Endodermal cell (in vitro differentiated cells): ENCODE measurements around the gene CCNI. TPM values are rescaled to one million over a fixed set of nuclear protein-coding genes. Genes with fewer than 3 reads are reported as not detected.
"Not testable (repeated sequence)": the region's sequence is repeated elsewhere in the genome, so short reads cannot be mapped to it uniquely, and the experiment has no call there.

Experiments used
- DNase-seq: peaks from one replicate; pipeline ENCODE4 v3.0.0-alpha.2; 2017
- H3K27ac ChIP-seq: 2 replicates; pipeline ENCODE4 v1.5.1; 2013; ENCODE audit warnings: mild to moderate bottlenecking, low read depth, low read length, moderate library complexity
- H3K27me3 ChIP-seq: 2 replicates; pipeline ENCODE4 v1.6.1; 2013; ENCODE audit warnings: mild to moderate bottlenecking, low read length, moderate library complexity; ENCODE audit not compliant: insufficient read depth, control insufficient read depth, poor library complexity, severe bottlenecking
- H3K36me3 ChIP-seq: 2 replicates; pipeline ENCODE4 v1.7.0; 2013; ENCODE audit warnings: mild to moderate bottlenecking, low read length, moderate library complexity; ENCODE audit not compliant: control insufficient read depth, insufficient read depth
- H3K4me1 ChIP-seq: one replicate; pipeline ENCODE4 v1.7.0; 2013; ENCODE audit warnings: low read length; ENCODE audit not compliant: control insufficient read depth, insufficient read depth
- H3K4me3 ChIP-seq: 2 replicates; pipeline ENCODE4 v1.5.1; 2013; ENCODE audit warnings: mild to moderate bottlenecking, low read length, moderate library complexity
- H3K9ac ChIP-seq: 2 replicates; pipeline ENCODE4 v1.6.1; 2013; ENCODE audit warnings: mild to moderate bottlenecking, low read length, moderate library complexity; ENCODE audit not compliant: poor library complexity, severe bottlenecking; ENCODE audit errors: extremely low read depth
- H3K9me3 ChIP-seq: 2 replicates; pipeline ENCODE4 v1.6.1; 2013; ENCODE audit warnings: mild to moderate bottlenecking, low read length, moderate library complexity; ENCODE audit not compliant: control insufficient read depth
- H3K27ac Mint-ChIP-seq: 2 replicates; pipeline ENCODE4 v1.8.0; 2020; ENCODE audit warnings: mixed read lengths
- H3K27me3 Mint-ChIP-seq: 2 replicates; pipeline ENCODE4 v1.8.0; 2021; ENCODE audit warnings: mild to moderate bottlenecking, mixed read lengths; ENCODE audit not compliant: insufficient read depth
- H3K36me3 Mint-ChIP-seq: 2 replicates; pipeline ENCODE4 v1.8.0; 2020; ENCODE audit warnings: low read depth, mixed read lengths
- H3K4me1 Mint-ChIP-seq: 2 replicates; pipeline ENCODE4 v1.8.0; 2020; ENCODE audit warnings: mixed read lengths
- H3K4me3 Mint-ChIP-seq: 2 replicates; pipeline ENCODE4 v1.8.0; 2020; ENCODE audit warnings: mild to moderate bottlenecking, moderate library complexity, mixed read lengths
- H3K9me3 Mint-ChIP-seq: 2 replicates; pipeline ENCODE4 v1.8.0; 2020; ENCODE audit warnings: mild to moderate bottlenecking, mixed read lengths
- WGBS, 2 experiments: methylation state at CpG; one replicate each; pipeline versions ENCODE4 v1.1.5 to v1.1.7; 2013; ENCODE audit warnings: missing lambda C conversion rate in 2 of 2, mixed read lengths in 1 of 2; ENCODE audit not compliant: insufficient coverage in 1 of 2, insufficient read length in 1 of 2; 5-methylcytosine and 5-hydroxymethylcytosine counted together
- total RNA-seq, 2 donors: library from RNA; stranded (reverse); fragmentation: NEBNext Ultra II Directional in 1 of 2; extraction: Animal tissue kit (Norgen Biotek cat#: 25700) in 1 of 2; gene quantifications; 2 replicates in 1 of 2; 3 replicates in 1 of 2; pipeline ENCODE4 v1.2.1, GENCODE V29; 2021
- TF ChIP-seq, protein P1 (sequence below): fragments of 200-600 bp; sonication (generic); conservative IDR thresholded peaks from 2 replicates; pipeline ENCODE4 v1.5.0; 2021; ENCODE audit warnings: antibody characterized with exemption, mild to moderate bottlenecking

The CCNI gene
- total RNA-seq, 2 donors from 2014 or later: 283 to 302 TPM

- not testable (repeated sequence) for H3K9me3 Mint-ChIP-seq, H3K27me3 ChIP-seq, H3K9me3 ChIP-seq, H3K4me1 ChIP-seq, H3K4me3 ChIP-seq, H3K27ac ChIP-seq, H3K27ac Mint-ChIP-seq, H3K9ac ChIP-seq, H3K4me1 Mint-ChIP-seq, H3K27me3 Mint-ChIP-seq, H3K4me3 Mint-ChIP-seq, DNase-seq
- TF ChIP-seq, protein P1, sequence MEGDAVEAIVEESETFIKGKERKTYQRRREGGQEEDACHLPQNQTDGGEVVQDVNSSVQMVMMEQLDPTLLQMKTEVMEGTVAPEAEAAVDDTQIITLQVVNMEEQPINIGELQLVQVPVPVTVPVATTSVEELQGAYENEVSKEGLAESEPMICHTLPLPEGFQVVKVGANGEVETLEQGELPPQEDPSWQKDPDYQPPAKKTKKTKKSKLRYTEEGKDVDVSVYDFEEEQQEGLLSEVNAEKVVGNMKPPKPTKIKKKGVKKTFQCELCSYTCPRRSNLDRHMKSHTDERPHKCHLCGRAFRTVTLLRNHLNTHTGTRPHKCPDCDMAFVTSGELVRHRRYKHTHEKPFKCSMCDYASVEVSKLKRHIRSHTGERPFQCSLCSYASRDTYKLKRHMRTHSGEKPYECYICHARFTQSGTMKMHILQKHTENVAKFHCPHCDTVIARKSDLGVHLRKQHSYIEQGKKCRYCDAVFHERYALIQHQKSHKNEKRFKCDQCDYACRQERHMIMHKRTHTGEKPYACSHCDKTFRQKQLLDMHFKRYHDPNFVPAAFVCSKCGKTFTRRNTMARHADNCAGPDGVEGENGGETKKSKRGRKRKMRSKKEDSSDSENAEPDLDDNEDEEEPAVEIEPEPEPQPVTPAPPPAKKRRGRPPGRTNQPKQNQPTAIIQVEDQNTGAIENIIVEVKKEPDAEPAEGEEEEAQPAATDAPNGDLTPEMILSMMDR: peak; percentile 53
- peaks cover 96% of the 10 kb centered on the region for H3K36me3 ChIP-seq
- 92 to 96% methylated on average over 6 to 7 of the region's 7 CpGs for WGBS, 2 experiments
- H3K36me3 Mint-ChIP-seq: peaks cover 68% of the 10 kb centered on the region
These were observed 46.0 kb downstream of the CCNI start for GRCh38 chr4:77029757-77030156.

DNA sequence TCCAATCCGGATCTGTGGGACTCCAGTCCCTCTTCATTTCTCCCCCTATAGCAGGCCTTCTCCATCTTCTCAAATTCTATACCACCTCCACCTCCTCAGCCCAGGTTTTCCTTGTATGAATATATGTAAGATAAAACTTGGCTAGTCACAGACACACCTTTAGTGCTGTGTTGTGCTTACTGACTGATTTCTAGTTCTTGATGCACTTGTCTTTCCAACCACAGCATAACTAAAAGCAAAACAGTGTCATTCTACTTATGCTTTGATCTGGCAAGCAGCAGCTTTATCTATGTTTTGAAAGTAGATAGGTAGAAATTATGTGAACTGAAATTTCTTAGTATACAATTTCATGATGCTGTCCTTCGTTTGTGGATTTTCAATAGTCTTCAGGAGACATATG lies 47.5 kb downstream of the CCNI start:
- 89 to 100% methylated on average over 1 to 2 of the region's 2 CpGs for WGBS, 2 experiments
- no peaks in the 10 kb centered on the region for H3K9me3 Mint-ChIP-seq
- TF ChIP-seq, protein P1: no peak
- no peak overlapping the region for H3K4me3 Mint-ChIP-seq
- Histone ChIP-seq H3K27me3 (no peaks in the 10 kb centered on the region), H3K4me3 (no peak overlapping the region), H3K9me3 (no peaks in the 10 kb centered on the region), H3K27ac (no peak overlapping the region), H3K36me3 (peaks cover 95% of the 10 kb centered on the region), H3K9ac (no peak overlapping the region), H3K4me1 (no peaks in the 10 kb centered on the region)
- H3K27me3 Mint-ChIP-seq: no peaks in the 10 kb centered on the region
- H3K27ac Mint-ChIP-seq: no peak overlapping the region
- H3K36me3 Mint-ChIP-seq: peaks cover 76% of the 10 kb centered on the region
- DNase-seq: no peak
- no peaks in the 10 kb centered on the region for H3K4me1 Mint-ChIP-seq

- no peaks in the 10 kb centered on the region for H3K9me3 Mint-ChIP-seq
- H3K27ac ChIP-seq: no peak overlapping the region
- no peak overlapping the region for H3K4me3 ChIP-seq
- TF ChIP-seq, protein P1: no peak
- no peak overlapping the region for H3K9ac ChIP-seq
- H3K36me3 Mint-ChIP-seq: peaks cover 83% of the 10 kb centered on the region
- peaks cover 93% of the 10 kb centered on the region for H3K36me3 ChIP-seq
- no peak for DNase-seq
- 90 to 100% methylated on average over 3 to 4 of the region's 4 CpGs for WGBS, 2 experiments
- H3K27me3 ChIP-seq: no peaks in the 10 kb centered on the region
- H3K4me1 Mint-ChIP-seq: peaks cover 15% of the 10 kb centered on the region
- peaks cover 6% of the 10 kb centered on the region for H3K4me1 ChIP-seq
- H3K4me3 Mint-ChIP-seq: no peak overlapping the region
- no peaks in the 10 kb centered on the region for H3K27me3 Mint-ChIP-seq
- no peak overlapping the region for H3K27ac Mint-ChIP-seq
- H3K9me3 ChIP-seq: no peaks in the 10 kb centered on the region
These were observed 49.5 kb downstream of the CCNI start for GRCh38 chr4:77026322-77026704.
